Adrenal gland (tissue), 5 donors: ENCODE data around the gene RIMKLB.

Source experiments
- CTCF ChIP-seq, 6 experiments: fragments of 450-650 bp in 4 of 6; fragments of 200-600 bp in 2 of 6; sonication (generic) in 1 of 6; IDR thresholded peaks; 1 replicate in 5 of 6; 2 replicates in 1 of 6; pipeline versions ENCODE4 v1.5.1 to v1.8.0; 2016 to 2021; ENCODE audit warnings: antibody characterized with exemption in 6 of 6, mild to moderate bottlenecking in 2 of 6, moderate library complexity in 1 of 6
- POLR2A ChIP-seq, 2 donors: fragments of 450-650 bp; IDR thresholded peaks; one replicate each; pipeline ENCODE4 v1.6.1; 2017; ENCODE audit warnings: antibody characterized with exemption in 2 of 2, mild to moderate bottlenecking in 2 of 2, moderate library complexity in 1 of 2
- donor health status: DM: no; HTN: no; CAD: no.

- TF ChIP-seq CTCF (IDR thresholded peaks at IDR 0.05) = no peak
- TF ChIP-seq POLR2A (IDR thresholded peaks at IDR 0.05) = no peak
Measured at GRCh38 chr12:8678661-8679111, 19.1 kb upstream of the RIMKLB start.
